Left ventricle myocardium inferior (tissue), 1 donor: Measurements from ENCODE around the gene TNRC6B. TPM values are rescaled to one million over a fixed set of nuclear protein-coding genes. Genes with fewer than 3 reads are reported as not detected.

Experiments
- DNase-seq: peaks from one replicate; pipeline ENCODE4 v3.0.0-alpha.2; 2020
- H3K27ac ChIP-seq: fragments of 200-600 bp; replicated peaks from 2 replicates; pipeline ENCODE4 v1.8.0; 2021
- H3K27me3 ChIP-seq: fragments of 200-600 bp; 2 replicates; pipeline ENCODE4 v1.8.0; 2021; ENCODE audit warnings: low read depth
- H3K36me3 ChIP-seq: fragments of 200-600 bp; 2 replicates; pipeline ENCODE4 v1.8.0; 2021
- H3K4me1 ChIP-seq: fragments of 200-600 bp; 2 replicates; pipeline ENCODE4 v1.8.0; 2021
- H3K4me3 ChIP-seq: fragments of 200-600 bp; 2 replicates; pipeline ENCODE4 v1.8.0; 2021; ENCODE audit warnings: mild to moderate bottlenecking, moderate library complexity
- H3K9me3 ChIP-seq: fragments of 200-600 bp; replicated peaks from 2 replicates; pipeline ENCODE4 v1.8.0; 2021
- CTCF ChIP-seq: fragments of 200-600 bp; IDR thresholded peaks from 2 replicates; pipeline ENCODE4 v1.8.0; 2021; ENCODE audit warnings: antibody characterized with exemption, mild to moderate bottlenecking, borderline replicate concordance
- intact Hi-C: fragments of 100-400 bp; cut with micrococcal nuclease; formaldehyde crosslinking; loops from one replicate; pipeline ENCODE4 v1.11.0; 2022
- total RNA-seq: library from RNA; stranded (reverse); fragmentation: NEBNext Ultra II Directional; extraction: Animal tissue kit (Norgen Biotek cat#: 25700); gene quantifications from one replicate; pipeline ENCODE4 v1.2.1, GENCODE V29; 2021
- donor health status: DM: no; HTN: yes; CAD: no; lungs with severe emphysema.

The TNRC6B gene
- total RNA-seq, 1 donor from 2014 or later: 43.8 TPM

DNA sequence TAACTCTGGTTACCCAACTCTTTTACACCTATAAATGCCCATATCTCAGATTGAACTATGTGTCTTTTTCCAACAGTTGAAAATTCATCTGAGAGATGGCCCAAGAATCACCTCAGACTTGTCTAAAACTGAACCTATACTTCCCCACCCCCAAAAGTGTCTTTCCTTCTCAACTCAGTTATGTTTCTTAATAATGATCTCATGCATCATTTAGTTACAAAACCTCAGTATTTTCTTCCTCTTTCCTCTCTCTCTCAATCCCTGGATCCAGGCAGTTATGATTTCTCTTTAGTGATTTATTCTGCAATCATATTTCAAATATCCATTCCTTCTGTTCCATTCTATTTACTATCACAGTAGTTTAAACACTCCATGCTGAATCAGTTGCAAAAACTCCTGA is 136.3 kb downstream of the TNRC6B start:
- intact Hi-C loops: no loop called here
- no peak overlapping the region for H3K4me3 ChIP-seq
- no peaks in the 10 kb centered on the region for H3K4me1 ChIP-seq
- H3K27ac ChIP-seq: no peak overlapping the region
- peaks cover 100% of the 10 kb centered on the region for H3K36me3 ChIP-seq
- TF ChIP-seq CTCF: no peak
- H3K9me3 ChIP-seq: no peaks in the 10 kb centered on the region
- H3K27me3 ChIP-seq: no peaks in the 10 kb centered on the region
- no peak for DNase-seq

DNA sequence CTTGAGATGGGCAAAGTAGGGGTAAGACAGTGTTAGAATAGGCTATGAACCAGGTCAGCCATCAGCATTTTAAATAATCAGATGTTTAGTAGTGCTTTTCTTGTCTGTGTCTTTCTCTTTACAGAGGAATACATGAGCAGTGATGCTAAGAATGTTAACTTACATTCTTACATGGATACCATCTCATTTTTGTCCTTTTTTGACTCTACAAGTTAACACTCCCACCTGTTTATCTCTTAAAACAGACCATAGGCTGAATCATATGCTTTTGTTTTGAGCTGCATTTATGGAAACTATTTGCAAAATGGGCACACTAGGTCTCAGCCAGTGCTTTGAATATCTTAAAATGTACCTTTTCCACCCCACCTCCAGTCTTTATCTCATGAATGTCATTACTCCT is 143.0 kb downstream of the TNRC6B start:
- Histone ChIP-seq H3K9me3 (no peaks in the 10 kb centered on the region), H3K4me3 (no peak overlapping the region), H3K4me1 (no peaks in the 10 kb centered on the region), H3K27me3 (no peaks in the 10 kb centered on the region), H3K27ac (no peak overlapping the region), H3K36me3 (peaks cover 95% of the 10 kb centered on the region)
- DNase-seq: no peak
- no peak for TF ChIP-seq CTCF
- intact Hi-C loops: no loop called here

DNA sequence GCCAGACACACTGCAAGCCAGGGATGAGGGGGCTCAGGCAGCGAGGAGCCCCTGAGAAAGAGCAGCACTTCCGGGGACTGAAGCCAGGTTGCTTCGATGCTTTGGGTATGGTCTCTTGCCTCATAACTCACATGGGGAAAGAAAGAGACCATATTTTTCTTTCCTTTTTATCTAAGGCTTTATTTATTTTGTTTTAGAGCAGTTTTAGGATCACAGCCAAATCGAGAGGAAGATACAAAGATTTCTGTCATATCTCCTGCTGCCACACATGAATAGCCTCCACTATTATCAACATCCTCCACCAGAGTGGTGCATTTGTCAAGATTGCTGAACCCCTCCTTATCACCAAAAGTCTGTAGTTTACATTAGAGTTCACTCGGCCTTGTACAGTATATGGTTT is 144.3 kb downstream of the TNRC6B start:
- Histone ChIP-seq H3K36me3 (peaks cover 83% of the 10 kb centered on the region), H3K9me3 (no peaks in the 10 kb centered on the region), H3K27ac (no peak overlapping the region), H3K4me1 (peaks cover 8% of the 10 kb centered on the region), H3K27me3 (no peaks in the 10 kb centered on the region), H3K4me3 (no peak overlapping the region)
- no peak for TF ChIP-seq CTCF
- DNase-seq: no peak
- intact Hi-C loops: no loop called here

- H3K27me3 ChIP-seq: no peaks in the 10 kb centered on the region
- no peak for TF ChIP-seq CTCF
- no peak overlapping the region for H3K27ac ChIP-seq
- intact Hi-C loops: no loop called here
- no peaks in the 10 kb centered on the region for H3K9me3 ChIP-seq
- peaks cover 77% of the 10 kb centered on the region for H3K36me3 ChIP-seq
- H3K4me1 ChIP-seq: peaks cover 15% of the 10 kb centered on the region
- no peak for DNase-seq
- no peak overlapping the region for H3K4me3 ChIP-seq
These were observed 145.2 kb downstream of the TNRC6B start for GRCh38 chr22:40322818-40323447.

GRCh38 chr22:40323681-40324171 is 146.0 kb downstream of the TNRC6B start:
- Histone ChIP-seq H3K9me3 (no peaks in the 10 kb centered on the region), H3K4me3 (no peak overlapping the region), H3K27ac (no peak overlapping the region), H3K4me1 (peaks cover 20% of the 10 kb centered on the region), H3K27me3 (no peaks in the 10 kb centered on the region), H3K36me3 (peaks cover 69% of the 10 kb centered on the region)
- no peak for TF ChIP-seq CTCF
- intact Hi-C loops: no loop called here
- no peak for DNase-seq
